C4-2B (cell line): ENCODE data around the gene GFOD2.

Source experiments
- H3K27ac ChIP-seq: fragments of 450-650 bp; 2 replicates; pipeline ENCODE4 v1.5.1; 2017
- CTCF ChIP-seq: fragments of 450-650 bp; conservative IDR thresholded peaks from 2 replicates; pipeline ENCODE4 v1.5.1; 2017; ENCODE audit warnings: mild to moderate bottlenecking
- ZFX ChIP-seq: fragments of 450-650 bp; IDR thresholded peaks from 2 replicates; pipeline ENCODE4 v1.6.1; 2017

GFOD2 gene

GRCh38 chr16:67675579-67675935 lies 43.6 kb downstream of the GFOD2 start:
- H3K27ac ChIP-seq = peak overlapping the region; percentile 86
- no peak for TF ChIP-seq ZFX
- TF ChIP-seq CTCF = no peak

DNA sequence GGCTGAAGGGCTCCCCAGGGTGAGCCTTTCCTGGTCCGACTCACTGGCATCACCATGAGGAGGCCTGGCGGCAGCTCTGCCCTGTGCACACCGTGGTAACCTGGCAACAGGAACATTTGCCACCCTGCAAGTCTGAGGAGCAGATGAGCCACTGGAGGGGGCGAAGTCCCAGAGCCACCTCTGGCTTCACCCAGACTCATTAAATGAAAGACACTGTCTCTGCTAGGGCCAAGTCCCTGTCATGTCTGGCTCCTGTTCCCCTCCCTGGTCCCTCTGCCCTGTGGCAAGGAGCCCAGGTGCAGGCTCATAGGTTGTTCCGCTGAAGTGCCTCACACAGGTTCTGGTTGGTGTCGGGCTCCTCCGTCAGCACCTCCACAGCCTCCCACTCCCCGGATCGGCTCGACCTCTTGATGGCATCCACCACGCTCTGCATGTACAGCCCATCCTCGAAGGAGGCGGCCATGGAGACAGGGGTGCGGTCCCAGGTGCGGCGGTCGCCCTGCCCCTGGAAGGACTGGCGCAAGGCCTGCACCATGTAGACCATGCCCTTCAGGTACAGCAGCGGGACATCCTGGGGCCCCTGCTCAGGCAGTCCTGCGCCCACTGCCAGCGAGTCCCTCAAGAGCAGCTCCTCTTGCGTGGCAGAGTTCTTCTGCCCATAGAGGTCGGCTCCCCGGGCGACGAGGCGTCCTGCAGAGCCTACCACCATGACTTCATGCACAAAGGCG lies 44.1 kb downstream of the GFOD2 start:
- peak overlapping the region; percentile 86 for H3K27ac ChIP-seq
- TF ChIP-seq ZFX (no peak), CTCF (no peak)

DNA sequence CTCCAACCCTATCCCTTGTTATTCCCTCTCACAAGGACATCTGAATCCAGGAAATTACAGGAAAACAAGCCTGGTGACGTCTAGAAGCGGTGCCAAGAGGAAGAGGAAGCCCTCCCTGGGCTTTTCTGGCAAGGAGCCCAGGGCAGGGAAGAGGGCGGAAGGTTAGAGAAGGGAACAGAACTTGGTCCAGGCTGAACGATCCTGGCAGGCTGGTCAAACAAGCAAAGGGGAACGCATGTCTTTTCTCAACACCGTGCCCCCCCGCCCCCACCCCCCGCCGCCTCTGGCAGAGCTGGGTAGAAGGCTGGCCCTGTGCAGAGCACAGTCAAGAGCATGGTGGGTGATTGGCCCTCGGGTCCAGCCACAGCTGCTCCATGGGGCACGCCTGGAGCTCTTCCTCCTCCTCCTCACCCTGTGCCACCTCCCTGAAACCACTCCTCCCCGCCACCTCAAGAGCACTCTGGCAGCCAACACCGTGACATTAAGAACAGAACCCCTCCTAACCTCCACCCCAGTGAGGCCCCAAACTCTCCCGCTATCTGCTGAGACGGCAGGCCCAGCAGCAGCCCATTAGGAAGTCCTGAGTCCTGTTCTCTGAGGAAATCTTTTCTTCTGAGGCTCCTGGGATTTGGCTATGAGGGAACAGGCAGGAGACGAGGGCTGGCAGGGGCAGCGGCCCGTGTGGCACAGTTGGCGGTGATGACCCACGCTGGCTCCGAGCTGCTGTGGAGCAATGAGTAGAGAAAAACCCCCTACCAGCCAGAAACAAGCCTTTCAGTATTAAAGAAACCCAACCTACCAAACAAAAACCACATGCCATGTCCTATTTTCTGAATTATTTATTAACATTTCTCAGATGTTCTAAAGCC lies 45.2 kb downstream of the GFOD2 start:
- peak overlapping the region; percentile 86 for H3K27ac ChIP-seq
- TF ChIP-seq CTCF (no peak), ZFX (no peak)

GRCh38 chr16:67672739-67673662 lies 46.1 kb downstream of the GFOD2 start:
- no peak for TF ChIP-seq ZFX
- TF ChIP-seq CTCF = peak; percentile 86
- H3K27ac ChIP-seq = peak overlapping the region; percentile 86

DNA sequence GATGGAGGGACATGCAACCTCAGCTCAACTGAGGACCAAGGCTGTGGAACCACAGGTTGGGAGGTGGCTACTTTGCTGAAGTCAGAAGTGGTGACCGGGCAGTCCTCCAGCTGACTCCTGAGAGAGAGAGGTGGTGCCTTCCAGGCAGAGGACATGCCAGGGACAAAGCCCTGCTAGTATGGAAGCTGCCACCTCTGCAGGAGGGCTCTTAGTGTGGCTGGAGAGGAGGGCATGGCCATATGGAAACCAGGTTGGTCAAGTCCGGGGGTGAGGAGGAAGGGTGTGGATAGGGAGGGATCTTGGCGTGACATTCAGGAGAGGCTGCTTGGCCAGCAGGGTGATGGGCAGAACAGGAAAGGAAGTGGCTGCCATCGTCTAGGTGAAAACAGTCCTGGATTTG lies 46.8 kb downstream of the GFOD2 start:
- peak overlapping the region; percentile 86 for H3K27ac ChIP-seq
- TF ChIP-seq ZFX = no peak
- TF ChIP-seq CTCF = no peak

DNA sequence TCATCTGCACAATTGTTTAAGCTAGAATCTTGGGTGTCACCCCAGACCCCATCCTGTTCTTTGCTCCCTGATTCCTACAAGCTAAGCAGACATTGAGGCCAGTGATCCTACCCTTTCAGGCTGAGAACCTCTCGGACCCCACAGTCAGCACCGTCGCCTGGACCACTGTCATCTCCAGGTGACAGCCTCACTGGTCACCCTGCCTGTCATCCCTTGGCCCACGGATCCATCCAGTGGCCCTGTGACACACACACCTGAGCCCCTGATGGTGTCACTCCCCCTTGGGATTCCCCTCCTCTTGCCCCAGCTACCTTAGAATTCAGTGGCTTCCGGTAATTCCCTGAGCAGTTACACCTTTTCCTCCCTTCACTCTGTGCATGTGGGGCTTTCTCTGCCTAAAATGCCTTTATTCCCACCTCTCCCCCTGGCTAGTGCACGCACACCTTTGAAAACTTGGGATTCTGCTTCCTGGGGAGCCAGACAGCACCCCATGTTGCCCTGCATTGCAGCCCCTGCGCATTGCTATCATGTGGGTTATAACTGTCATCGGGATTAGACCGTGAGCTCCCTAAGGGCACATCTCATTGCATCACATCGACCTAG lies 49.5 kb downstream of the GFOD2 start:
- no peak for TF ChIP-seq CTCF
- no peak for TF ChIP-seq ZFX

More for the DNA sequence above, 49.5 kb downstream of the GFOD2 start:
- H3K27ac ChIP-seq = no peak overlapping the region
